IMR-90 (cell line): ENCODE data around the gene IER3. TPM values are rescaled to one million over a fixed set of nuclear protein-coding genes. Genes with fewer than 3 reads are reported as not detected.

Source experiments
- ATAC-seq: fragments of 200-7000 bp; cut with Tn5 transposase; 2 replicates; pipeline ENCODE4 v1.9.1; 2020; ENCODE audit warnings: low read depth, mild to moderate bottlenecking, moderate library complexity
- BruUV-seq: library from RNA; stranded (reverse); fragments of 400-500 nt; replicated peaks from 2 replicates; lab custom pipeline; 2021; lab: Mats Ljungman, UMichigan
- CTCF ChIA-PET: fragments of 300-600 bp; formaldehyde crosslinking; extraction: SDS; loops from one replicate; lab custom pipeline; 2021; ENCODE audit warnings: antibody characterized with exemption; lab: Yijun Ruan, JAX
- POLR2A ChIA-PET: fragments of 300-600 bp; sonication (Branson Sonifier 250); formaldehyde crosslinking; loops from one replicate; lab custom pipeline; 2022; ENCODE audit warnings: antibody characterized with exemption; ENCODE audit not compliant: unreplicated experiment; lab: Charles Lee
- DNase-seq: peaks from one replicate; pipeline ENCODE4 v3.0.0; 2013
- H2AFZ ChIP-seq: replicated peaks from 2 replicates; pipeline ENCODE3; 2013; ENCODE audit warnings: low read length, mild to moderate bottlenecking; ENCODE audit not compliant: poor library complexity
- H2AK5ac ChIP-seq: 2 replicates; pipeline ENCODE4 v1.6.1; 2013; ENCODE audit warnings: low read depth, low read length, inconsistent platforms
- H2AK9ac ChIP-seq: replicated peaks from 2 replicates; pipeline ENCODE3; 2013; ENCODE audit warnings: mild to moderate bottlenecking, low read depth, low read length, moderate library complexity; ENCODE audit not compliant: poor library complexity
- H2BK120ac ChIP-seq: 2 replicates; pipeline ENCODE4 v1.6.1; 2013; ENCODE audit warnings: low read depth, low read length, inconsistent platforms
- H2BK15ac ChIP-seq: 3 replicates; pipeline ENCODE4 v1.6.1; 2013; ENCODE audit warnings: low read depth, low read length, inconsistent platforms
- H2BK20ac ChIP-seq: 2 replicates; pipeline ENCODE4 v1.6.1; 2013; ENCODE audit warnings: low read depth, mild to moderate bottlenecking, inconsistent platforms, low read length, moderate library complexity
- H2BK5ac ChIP-seq: 2 replicates; pipeline ENCODE4 v1.6.1; 2013; ENCODE audit warnings: mild to moderate bottlenecking, low read depth, low read length, inconsistent platforms; ENCODE audit not compliant: poor library complexity, severe bottlenecking
- H3K14ac ChIP-seq: replicated peaks from 2 replicates; pipeline ENCODE4 v1.6.1; 2013; ENCODE audit warnings: low read depth, low read length, inconsistent platforms
- H3K18ac ChIP-seq: 2 replicates; pipeline ENCODE4 v1.6.1; 2013; ENCODE audit warnings: low read depth, low read length, control low read depth
- H3K23ac ChIP-seq: 2 replicates; pipeline ENCODE4 v1.6.1; 2013; ENCODE audit warnings: low read depth, low read length, inconsistent platforms
- H3K27ac ChIP-seq: 2 replicates; pipeline ENCODE4 v1.5.1; 2013; ENCODE audit warnings: mild to moderate bottlenecking, control low read depth, low read length; ENCODE audit not compliant: insufficient read depth
- H3K27me3 ChIP-seq: 2 replicates; pipeline ENCODE4 v1.6.1; 2013; ENCODE audit warnings: low read length; ENCODE audit not compliant: control insufficient read depth, insufficient read depth
- H3K36me3 ChIP-seq: 2 replicates; pipeline ENCODE4 v1.6.1; 2013; ENCODE audit warnings: low read length, mixed read lengths; ENCODE audit not compliant: control insufficient read depth, insufficient read depth
- H3K4ac ChIP-seq: 2 replicates; pipeline ENCODE4 v1.6.1; 2013; ENCODE audit warnings: low read depth, low read length, inconsistent platforms
- H3K4me1 ChIP-seq: 2 replicates; pipeline ENCODE4 v1.6.1; 2013; ENCODE audit warnings: low read length, mixed read lengths; ENCODE audit not compliant: control insufficient read depth, insufficient read depth
- H3K4me2 ChIP-seq: 2 replicates; pipeline ENCODE4 v1.6.1; 2013; ENCODE audit warnings: low read depth, mild to moderate bottlenecking, control low read depth, low read length, moderate library complexity
- H3K4me3 ChIP-seq: 2 replicates; pipeline ENCODE4 v1.5.1; 2013; ENCODE audit warnings: low read depth, mild to moderate bottlenecking, control low read depth, low read length, moderate library complexity; ENCODE audit not compliant: insufficient read depth
- H3K56ac ChIP-seq: 2 replicates; pipeline ENCODE4 v1.6.1; 2013; ENCODE audit warnings: low read length, inconsistent platforms; ENCODE audit not compliant: insufficient read depth; ENCODE audit errors: extremely low read depth
- H3K79me1 ChIP-seq, 2 experiments: 2 replicates each; pipeline ENCODE4 v1.6.1; 2013; ENCODE audit warnings: low read length in 2 of 2, inconsistent platforms in 1 of 2, low read depth in 1 of 2
- H3K9ac ChIP-seq: 2 replicates; pipeline ENCODE4 v1.6.1; 2013; ENCODE audit warnings: low read depth, low read length, control low read depth
- H3K9me1 ChIP-seq: 2 replicates; pipeline ENCODE4 v1.6.1; 2013; ENCODE audit warnings: low read length, inconsistent platforms; ENCODE audit not compliant: insufficient read depth
- H3K9me3 ChIP-seq: 2 replicates; pipeline ENCODE4 v1.6.1; 2013; ENCODE audit warnings: low read length; ENCODE audit not compliant: control insufficient read depth, insufficient read depth
- H4K20me1 ChIP-seq: 2 replicates; pipeline ENCODE4 v1.6.1; 2013; ENCODE audit warnings: low read length, inconsistent platforms; ENCODE audit not compliant: insufficient read depth
- H4K5ac ChIP-seq: 2 replicates; pipeline ENCODE4 v1.6.1; 2013; ENCODE audit warnings: mild to moderate bottlenecking, low read depth, low read length, control low read depth
- H4K8ac ChIP-seq, 2 experiments: 2 replicates each; pipeline ENCODE4 v1.6.1; 2013; ENCODE audit warnings: low read depth in 2 of 2, low read length in 2 of 2, control low read depth in 1 of 2, inconsistent platforms in 1 of 2
- H4K91ac ChIP-seq: 2 replicates; pipeline ENCODE4 v1.6.1; 2013; ENCODE audit warnings: low read depth, low read length, inconsistent platforms; ENCODE audit not compliant: insufficient read depth
- BHLHE40 ChIP-seq: fragments of 150-350 bp; IDR thresholded peaks from 2 replicates; pipeline ENCODE4 v1.6.1; 2016; ENCODE audit warnings: mild to moderate bottlenecking, low read depth, low read length
- CHD1 ChIP-seq: IDR thresholded peaks from 2 replicates; pipeline ENCODE4 v1.6.1; 2012; ENCODE audit warnings: low read depth, low read length, improper control_type of control experiment
- FOS ChIP-seq: fragments of 150-350 bp; IDR thresholded peaks from 2 replicates; pipeline ENCODE4 v1.6.1; 2016; ENCODE audit warnings: low read depth, low read length
- MAFK ChIP-seq: IDR thresholded peaks from 2 replicates; pipeline ENCODE4 v1.6.1; 2012; ENCODE audit warnings: low read depth, low read length, improper control_type of control experiment
- MAZ ChIP-seq: IDR thresholded peaks from 2 replicates; pipeline ENCODE4 v1.6.1; 2012; ENCODE audit warnings: low read depth, mild to moderate bottlenecking, low read length, improper control_type of control experiment, moderate library complexity, borderline replicate concordance
- MXI1 ChIP-seq: IDR thresholded peaks from 2 replicates; pipeline ENCODE4 v1.6.1; 2012; ENCODE audit warnings: low read depth, mild to moderate bottlenecking, low read length, moderate library complexity, borderline replicate concordance
- NFE2L2 ChIP-seq: fragments of 150-350 bp; IDR thresholded peaks from 2 replicates; pipeline ENCODE4 v1.6.1; 2016; ENCODE audit warnings: low read depth, mild to moderate bottlenecking, low read length
- POLR2A ChIP-seq: IDR thresholded peaks from 2 replicates; pipeline ENCODE4 v1.6.1; 2012; ENCODE audit warnings: mild to moderate bottlenecking, low read depth, low read length
- RAD21 ChIP-seq: IDR thresholded peaks from 2 replicates; pipeline ENCODE4 v1.6.1; 2012; ENCODE audit warnings: low read length, improper control_type of control experiment
- RCOR1 ChIP-seq: IDR thresholded peaks from 2 replicates; pipeline ENCODE4 v1.6.1; 2012; ENCODE audit warnings: mild to moderate bottlenecking, low read length, improper control_type of control experiment; ENCODE audit not compliant: insufficient replicate concordance
- SMC3 ChIP-seq: fragments of 150-350 bp; IDR thresholded peaks from 2 replicates; pipeline ENCODE4 v1.6.1; 2016; ENCODE audit warnings: low read depth, mild to moderate bottlenecking, antibody characterized with exemption, low read length, moderate library complexity
- WGBS, 2 experiments: methylation state at CpG; one replicate each; pipeline versions ENCODE4 v1.1.5 to v1.1.7; 2013; ENCODE audit warnings: missing lambda C conversion rate in 2 of 2; ENCODE audit not compliant: insufficient read length in 1 of 2; ENCODE audit errors: extremely low coverage in 2 of 2; 5-methylcytosine and 5-hydroxymethylcytosine counted together
- dilution Hi-C: fragments of 300-500 bp; cut with HindIII; formaldehyde crosslinking; loops from one replicate; pipeline ENCODE4 v1.14.3; 2018; ENCODE audit warnings: low sequenced_read_pairs; ENCODE audit not compliant: unreplicated experiment
- in situ Hi-C: fragments of 300-500 bp; cut with MboI; formaldehyde crosslinking; loops from 3 replicates; pipeline ENCODE4 v1.14.3; 2019; ENCODE audit warnings: low sequenced_read_pairs, inconsistent platforms, mixed read lengths
- intact Hi-C: fragments of 100-400 bp; cut with micrococcal nuclease; formaldehyde crosslinking; loops from 2 replicates; pipeline ENCODE4 v1.10.0; 2022
- polyA plus RNA-seq, 3 experiments: library from polyadenylated mRNA; depleted of rRNA; stranded (reverse); fragments of >200 nt; gene quantifications; 2 replicates each; pipeline ENCODE4 v1.2.3, GENCODE V29; 2012; ENCODE audit warnings: low replicate concordance in 1 of 3
- total RNA-seq: library from RNA; depleted of rRNA; stranded (reverse); fragments of >200 nt; gene quantifications from 2 replicates; pipeline ENCODE4 v1.2.3, GENCODE V29; 2012
- TF ChIP-seq, protein P1 (sequence below): conservative IDR thresholded peaks from 2 replicates; pipeline ENCODE4 v1.5.1; 2012; ENCODE audit warnings: mild to moderate bottlenecking, low read depth, low read length, improper control_type of control experiment
- TF ChIP-seq, protein P2 (sequence below): fragments of 150-350 bp; IDR thresholded peaks from 2 replicates; pipeline ENCODE4 v1.6.1; 2017; ENCODE audit warnings: mild to moderate bottlenecking, antibody characterized with exemption, low read length, low read depth

The IER3 gene
- total and polyA plus RNA-seq, 2 of the 4 experiments (the other 2 are of a cell fraction): 38.4 to 159 TPM

DNA sequence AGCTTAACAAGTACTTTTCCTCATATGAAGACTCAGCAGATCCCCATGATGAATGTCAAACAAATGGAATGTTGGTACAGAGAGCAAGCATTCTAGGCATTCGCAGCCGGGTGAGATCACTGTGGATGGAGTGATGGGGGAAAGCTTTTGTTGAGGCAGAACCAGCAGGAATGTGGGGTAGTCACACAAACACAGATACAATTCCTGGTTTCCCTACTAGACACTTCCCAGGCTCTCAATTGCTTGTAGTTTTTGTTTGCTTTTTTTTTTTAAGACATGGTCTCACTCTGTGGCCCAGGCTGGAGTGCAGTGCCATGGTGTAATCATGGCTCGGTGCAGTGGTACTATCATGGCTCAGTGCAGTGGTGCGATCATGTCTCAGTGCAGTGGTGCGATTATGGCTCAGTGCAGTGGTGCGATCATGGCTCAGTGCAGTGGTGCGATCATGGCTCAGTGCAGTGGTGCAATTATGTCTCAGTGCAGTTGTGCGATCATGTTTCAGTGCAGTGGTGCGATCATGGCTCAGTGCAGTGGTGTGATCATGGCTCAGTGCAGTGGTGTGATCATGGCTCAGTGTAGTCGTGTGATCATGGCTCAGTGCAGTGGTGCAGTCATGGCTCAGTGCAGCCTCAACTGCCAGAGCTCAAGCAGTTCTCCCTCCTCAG, 15.4 kb upstream of the IER3 start:
- peak overlapping the region; percentile 73 for H2AK9ac ChIP-seq
- peaks cover 30% of the 10 kb centered on the region for H3K9me1 ChIP-seq
- H3K14ac ChIP-seq: peak overlapping the region; percentile 87
- peaks cover 21% of the 10 kb centered on the region for H3K4me1 ChIP-seq
- peak overlapping the region; percentile 76 for H4K5ac ChIP-seq
- no peaks in the 10 kb centered on the region for H3K36me3 ChIP-seq
- H2BK20ac ChIP-seq: peak overlapping the region; percentile 93
- in situ Hi-C loops: no loop called here
- peak overlapping the region; percentile 94; the same call in 2 of the 3 replicates for H2BK15ac ChIP-seq
- ChIA-PET POLR2A (interaction anchor here (1.0 to 1.3 kb wide), 2 partner anchors 15 to 22 kb away, joined by 3 to 6 read pairs; partner anchors contain the start of gene IER3), CTCF (interaction anchor here (0.9 to 1.0 kb wide), 2 partner anchors 60 to 62 kb away, joined by 3 to 4 read pairs; no protein-coding TSS in a partner anchor)
- peak overlapping the region; percentile 92 for H3K4ac ChIP-seq
- dilution Hi-C loops: no loop called here
- peak overlapping the region; percentile 17; the same call in 1 of the 2 replicates for H3K56ac ChIP-seq
- peak overlapping the region; percentile 14; the same call in 1 of the 2 replicates for H3K4me2 ChIP-seq
- peak overlapping the region; percentile 77 for H3K23ac ChIP-seq
- H4K8ac ChIP-seq: peak overlapping the region; percentile 33 to 93; a peak in 3 of 4 replicates
- H4K20me1 ChIP-seq: peaks cover 5% of the 10 kb centered on the region; the same call in 1 of the 2 replicates
- peak overlapping the region; percentile 40 for H2AFZ ChIP-seq
- H3K9me3 ChIP-seq: no peaks in the 10 kb centered on the region
- peak overlapping the region; percentile 99 for H2BK5ac ChIP-seq
- H2BK120ac ChIP-seq: peak overlapping the region; percentile 97
- 90% methylated on average over 7 of the region's 10 CpGs; no CpG with 5 or more reads in 1 of the 2 experiments for WGBS, 2 experiments
- H3K79me1 ChIP-seq: peaks cover 0 to 34% of the 10 kb centered on the region in 2 experiments; a peak in 2 of 4 replicates
- H3K9ac ChIP-seq: peak overlapping the region; percentile 4; the same call in 1 of the 2 replicates
- peak overlapping the region; percentile 97 for H3K27ac ChIP-seq
- H3K4me3 ChIP-seq: no peak overlapping the region
- H3K27me3 ChIP-seq: no peaks in the 10 kb centered on the region
- H2AK5ac ChIP-seq: peak overlapping the region; percentile 100
- peak overlapping the region; percentile 92 for H3K18ac ChIP-seq
- peak overlapping the region; percentile 95 for H4K91ac ChIP-seq
- intact Hi-C loops: no loop called here
- ATAC-seq (peak; percentile 89), DNase-seq (peak; percentile 98)
- BruUV-seq: no TSS peak
- TF ChIP-seq MAZ (peak; percentile 51; the same call in 1 of the 2 replicates), FOS (peak; percentile 75), MAFK (peak; percentile 83), RCOR1 (peak; percentile 25), CHD1 (no peak), RAD21 (peak; percentile 30; the same call in 1 of the 2 replicates), NFE2L2 (peak; percentile 41; the same call in 1 of the 2 replicates), POLR2A (no peak), MXI1 (no peak), BHLHE40 (peak; percentile 50), SMC3 (no peak)
- TF ChIP-seq, protein P1, sequence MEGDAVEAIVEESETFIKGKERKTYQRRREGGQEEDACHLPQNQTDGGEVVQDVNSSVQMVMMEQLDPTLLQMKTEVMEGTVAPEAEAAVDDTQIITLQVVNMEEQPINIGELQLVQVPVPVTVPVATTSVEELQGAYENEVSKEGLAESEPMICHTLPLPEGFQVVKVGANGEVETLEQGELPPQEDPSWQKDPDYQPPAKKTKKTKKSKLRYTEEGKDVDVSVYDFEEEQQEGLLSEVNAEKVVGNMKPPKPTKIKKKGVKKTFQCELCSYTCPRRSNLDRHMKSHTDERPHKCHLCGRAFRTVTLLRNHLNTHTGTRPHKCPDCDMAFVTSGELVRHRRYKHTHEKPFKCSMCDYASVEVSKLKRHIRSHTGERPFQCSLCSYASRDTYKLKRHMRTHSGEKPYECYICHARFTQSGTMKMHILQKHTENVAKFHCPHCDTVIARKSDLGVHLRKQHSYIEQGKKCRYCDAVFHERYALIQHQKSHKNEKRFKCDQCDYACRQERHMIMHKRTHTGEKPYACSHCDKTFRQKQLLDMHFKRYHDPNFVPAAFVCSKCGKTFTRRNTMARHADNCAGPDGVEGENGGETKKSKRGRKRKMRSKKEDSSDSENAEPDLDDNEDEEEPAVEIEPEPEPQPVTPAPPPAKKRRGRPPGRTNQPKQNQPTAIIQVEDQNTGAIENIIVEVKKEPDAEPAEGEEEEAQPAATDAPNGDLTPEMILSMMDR: no peak
- TF ChIP-seq, protein P2, sequence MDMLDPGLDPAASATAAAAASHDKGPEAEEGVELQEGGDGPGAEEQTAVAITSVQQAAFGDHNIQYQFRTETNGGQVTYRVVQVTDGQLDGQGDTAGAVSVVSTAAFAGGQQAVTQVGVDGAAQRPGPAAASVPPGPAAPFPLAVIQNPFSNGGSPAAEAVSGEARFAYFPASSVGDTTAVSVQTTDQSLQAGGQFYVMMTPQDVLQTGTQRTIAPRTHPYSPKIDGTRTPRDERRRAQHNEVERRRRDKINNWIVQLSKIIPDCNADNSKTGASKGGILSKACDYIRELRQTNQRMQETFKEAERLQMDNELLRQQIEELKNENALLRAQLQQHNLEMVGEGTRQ: no peak
